OCI-LY3 (cell line): Measurements from ENCODE around the gene TCEAL6.
"Not testable (repeated sequence)": the region's sequence is repeated elsewhere in the genome, so short reads cannot be mapped to it uniquely, and the experiment has no call there.

Source experiments
- H2AFZ ChIP-seq: fragments of 200-600, 300-600 bp; shearing (Covaris generic); 2 replicates; pipeline ENCODE4 v1.6.0; 2014; ENCODE audit warnings: antibody characterized with exemption, low read depth, low read length
- H3K27ac ChIP-seq: fragments of 200-600, 300-600 bp; sonication (generic); 2 replicates; pipeline ENCODE4 v1.5.1; 2014; ENCODE audit warnings: mild to moderate bottlenecking, low read length, moderate library complexity, mixed read lengths
- H3K27me3 ChIP-seq: fragments of 200-600, 300-600 bp; sonication (generic); 2 replicates; pipeline ENCODE4 v1.6.1; 2014; ENCODE audit warnings: low read depth, low read length, mixed read lengths
- H3K36me3 ChIP-seq: fragments of 200-600, 300-600 bp; sonication (generic); replicated peaks from 2 replicates; pipeline ENCODE3; 2014; ENCODE audit warnings: low read depth, low read length, mixed read lengths
- H3K4me1 ChIP-seq: fragments of 300-600, 200-600 bp; sonication (generic); 2 replicates; pipeline ENCODE4 v1.6.1; 2014; ENCODE audit warnings: low read length, mixed read lengths
- H3K4me2 ChIP-seq: fragments of 200-600, 300-600 bp; sonication (generic); 2 replicates; pipeline ENCODE4 v1.6.1; 2014; ENCODE audit warnings: low read length, mixed read lengths
- H3K4me3 ChIP-seq: fragments of 300-600, 200-600 bp; sonication (generic); 2 replicates; pipeline ENCODE4 v1.5.1; 2014; ENCODE audit warnings: antibody characterized with exemption, mild to moderate bottlenecking, low read length, moderate library complexity
- H3K79me2 ChIP-seq: fragments of 300-600, 200-600 bp; shearing (Covaris generic); 2 replicates; pipeline ENCODE4 v1.6.1; 2014; ENCODE audit warnings: mild to moderate bottlenecking, low read length, mixed read lengths
- H3K9ac ChIP-seq: fragments of 300-600, 200-600 bp; shearing (Covaris generic); 2 replicates; pipeline ENCODE4 v1.6.0; 2014; ENCODE audit warnings: mild to moderate bottlenecking, low read length, moderate library complexity
- H3K9me3 ChIP-seq: fragments of 200-600, 300-600 bp; shearing (Covaris generic); 2 replicates; pipeline ENCODE4 v1.6.1; 2014; ENCODE audit warnings: low read length, mixed read lengths; ENCODE audit not compliant: insufficient read depth
- H4K20me1 ChIP-seq: fragments of 200-600, 300-600 bp; sonication (generic); 2 replicates; pipeline ENCODE4 v1.6.1; 2016; ENCODE audit warnings: low read length, mixed read lengths; ENCODE audit not compliant: insufficient read depth
- CTCF ChIP-seq: fragments of 200-600, 300-600 bp; sonication (generic); IDR thresholded peaks from 2 replicates; pipeline ENCODE4 v1.5.1; 2014; ENCODE audit warnings: antibody characterized with exemption, low read length, low read depth
- EZH2phosphoT487 ChIP-seq: fragments of 200-600 bp; shearing (Covaris generic); IDR thresholded peaks from 2 replicates; pipeline ENCODE4 v1.6.1; 2018; ENCODE audit warnings: antibody characterized with exemption, mixed run types, low read depth

The TCEAL6 gene

DNA sequence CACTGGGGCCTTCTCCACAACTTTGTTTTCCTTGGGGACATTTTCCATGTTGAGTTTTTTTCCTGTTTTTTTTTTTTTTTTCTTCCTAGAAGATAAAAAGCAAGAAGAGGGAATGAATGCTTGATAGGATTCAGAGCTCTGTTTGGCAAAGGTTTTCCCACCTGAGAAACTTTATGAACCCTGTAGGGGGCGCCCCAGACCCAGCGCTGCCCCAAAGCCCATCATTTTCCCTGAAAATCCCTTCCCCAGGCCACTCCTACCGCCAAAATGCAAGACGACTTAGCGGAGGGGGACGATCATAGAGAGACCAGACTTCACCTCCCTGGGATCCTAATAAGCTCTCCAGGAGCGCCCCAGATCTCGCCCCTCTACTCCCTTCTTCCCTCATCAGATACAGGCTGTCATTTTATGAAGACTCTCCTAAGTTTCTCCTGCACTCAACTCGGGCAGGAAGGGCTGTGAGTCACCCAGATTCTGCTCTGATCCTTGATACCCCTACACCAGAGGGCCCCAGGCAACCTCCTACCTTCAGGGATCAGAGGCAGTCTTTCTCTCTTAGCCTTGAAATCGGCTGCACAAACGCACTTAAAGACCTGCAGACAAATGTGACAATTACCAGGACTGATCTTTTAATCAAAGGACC, 12.1 kb upstream of the TCEAL6 start:
- no peaks in the 10 kb centered on the region for H3K27me3 ChIP-seq
- H3K4me1 ChIP-seq, result no peaks in the 10 kb centered on the region
- no peak overlapping the region for H3K9ac ChIP-seq
- no peaks in the 10 kb centered on the region for H3K79me2 ChIP-seq
- no peaks in the 10 kb centered on the region for H3K36me3 ChIP-seq
- no peak for TF ChIP-seq EZH2phosphoT487
- TF ChIP-seq CTCF, result no peak
- H3K9me3 ChIP-seq, result no peaks in the 10 kb centered on the region
- H2AFZ ChIP-seq, result no peak overlapping the region
- H3K27ac ChIP-seq, result no peak overlapping the region
- H3K4me2 ChIP-seq, result no peak overlapping the region
- no peak overlapping the region for H3K4me3 ChIP-seq
- no peaks in the 10 kb centered on the region for H4K20me1 ChIP-seq

- not testable (repeated sequence) for H3K9me3 ChIP-seq, H3K4me2 ChIP-seq, H3K27me3 ChIP-seq, H3K4me3 ChIP-seq, H3K36me3 ChIP-seq, H3K79me2 ChIP-seq, H3K9ac ChIP-seq, H3K27ac ChIP-seq, H3K4me1 ChIP-seq, H4K20me1 ChIP-seq, H2AFZ ChIP-seq
Measured at GRCh38 chrX:102141631-102142030, 650 bp downstream of the TCEAL6 start.

GRCh38 chrX:102140876-102141275, 1.4 kb downstream of the TCEAL6 start:
- H3K4me1 ChIP-seq, H4K20me1 ChIP-seq, H3K79me2 ChIP-seq, H3K4me3 ChIP-seq, H3K9me3 ChIP-seq, H2AFZ ChIP-seq, H3K9ac ChIP-seq, H3K27ac ChIP-seq, H3K4me2 ChIP-seq, H3K27me3 ChIP-seq, H3K36me3 ChIP-seq: not testable (repeated sequence)

- H3K9ac ChIP-seq, result no peak overlapping the region
- H4K20me1 ChIP-seq, result no peaks in the 10 kb centered on the region
- H3K27me3 ChIP-seq, result no peaks in the 10 kb centered on the region
- H3K79me2 ChIP-seq, result no peaks in the 10 kb centered on the region
- H3K4me1 ChIP-seq, result no peaks in the 10 kb centered on the region
- no peak overlapping the region for H3K27ac ChIP-seq
- H2AFZ ChIP-seq, result no peak overlapping the region
- TF ChIP-seq CTCF (no peak), EZH2phosphoT487 (no peak)
- H3K4me3 ChIP-seq, result no peak overlapping the region
- H3K4me2 ChIP-seq, result no peak overlapping the region
- H3K9me3 ChIP-seq, result no peaks in the 10 kb centered on the region
- no peaks in the 10 kb centered on the region for H3K36me3 ChIP-seq
Measured at GRCh38 chrX:102138064-102138463, 4.2 kb downstream of the TCEAL6 start.

- no peaks in the 10 kb centered on the region for H4K20me1 ChIP-seq
- peak; percentile 43 for TF ChIP-seq CTCF
- TF ChIP-seq EZH2phosphoT487, result no peak
- no peak overlapping the region for H2AFZ ChIP-seq
- H3K9ac ChIP-seq, result no peak overlapping the region
- H3K79me2 ChIP-seq, result no peaks in the 10 kb centered on the region
- no peaks in the 10 kb centered on the region for H3K9me3 ChIP-seq
- H3K36me3 ChIP-seq, result no peaks in the 10 kb centered on the region
- no peaks in the 10 kb centered on the region for H3K27me3 ChIP-seq
- H3K4me2 ChIP-seq, result no peak overlapping the region
- no peaks in the 10 kb centered on the region for H3K4me1 ChIP-seq
- no peak overlapping the region for H3K27ac ChIP-seq
- no peak overlapping the region for H3K4me3 ChIP-seq
Measured at GRCh38 chrX:102129473-102129872, 12.8 kb downstream of the TCEAL6 start.
